GM12872 (cell line): Measurements from ENCODE around the gene RAB44.

Source experiments
- CTCF ChIP-seq: IDR thresholded peaks from 3 replicates; pipeline ENCODE4 v1.5.1; 2011; ENCODE audit warnings: low read depth, mild to moderate bottlenecking, low read length, moderate library complexity; ENCODE audit not compliant: insufficient read depth

The RAB44 gene

GRCh38 chr6:36717871-36718540 is 20.4 kb downstream of the RAB44 start:
- TF ChIP-seq CTCF = no peak

DNA sequence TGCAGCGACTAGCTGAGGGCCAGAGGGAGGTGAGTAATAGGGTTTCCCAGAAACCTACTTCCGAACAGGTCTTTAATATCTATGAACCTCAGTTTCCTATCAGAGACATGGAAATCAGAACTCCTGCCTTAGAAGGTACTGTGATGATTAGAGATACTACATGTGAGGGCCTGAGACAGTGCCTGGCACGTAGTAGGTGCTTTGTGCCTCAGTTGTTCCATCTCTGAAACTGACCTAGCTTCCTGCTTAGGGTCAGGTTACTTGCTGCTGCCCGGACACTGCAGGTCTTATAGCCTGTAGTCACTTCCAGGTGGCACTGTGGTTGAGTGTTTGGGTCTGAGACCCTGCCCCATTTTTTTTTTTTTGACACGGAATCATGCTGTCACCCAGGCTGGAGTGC is 20.9 kb downstream of the RAB44 start:
- no peak for TF ChIP-seq CTCF

DNA sequence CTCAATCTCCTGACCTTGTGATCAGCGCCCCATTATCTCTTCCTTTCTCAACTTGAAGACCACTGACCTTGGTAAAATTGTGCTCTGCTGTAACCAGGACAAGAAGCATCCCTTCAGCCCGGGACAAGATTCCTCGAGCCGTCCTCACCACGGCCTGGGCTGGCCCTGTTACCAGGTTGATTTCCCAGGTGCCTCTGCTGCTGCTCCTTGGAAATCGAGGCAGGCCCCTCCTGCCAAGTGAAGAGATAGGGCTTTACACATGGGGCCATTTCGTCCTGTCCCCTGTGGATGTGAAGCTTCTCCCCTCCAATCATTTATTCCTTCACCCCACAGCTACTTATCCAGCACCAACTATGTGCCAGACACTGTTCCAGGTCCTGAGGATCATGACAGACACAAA is 21.5 kb downstream of the RAB44 start:
- no peak for TF ChIP-seq CTCF

- TF ChIP-seq CTCF = no peak
Observed at GRCh38 chr6:36720251-36721141, 22.9 kb downstream of the RAB44 start.

DNA sequence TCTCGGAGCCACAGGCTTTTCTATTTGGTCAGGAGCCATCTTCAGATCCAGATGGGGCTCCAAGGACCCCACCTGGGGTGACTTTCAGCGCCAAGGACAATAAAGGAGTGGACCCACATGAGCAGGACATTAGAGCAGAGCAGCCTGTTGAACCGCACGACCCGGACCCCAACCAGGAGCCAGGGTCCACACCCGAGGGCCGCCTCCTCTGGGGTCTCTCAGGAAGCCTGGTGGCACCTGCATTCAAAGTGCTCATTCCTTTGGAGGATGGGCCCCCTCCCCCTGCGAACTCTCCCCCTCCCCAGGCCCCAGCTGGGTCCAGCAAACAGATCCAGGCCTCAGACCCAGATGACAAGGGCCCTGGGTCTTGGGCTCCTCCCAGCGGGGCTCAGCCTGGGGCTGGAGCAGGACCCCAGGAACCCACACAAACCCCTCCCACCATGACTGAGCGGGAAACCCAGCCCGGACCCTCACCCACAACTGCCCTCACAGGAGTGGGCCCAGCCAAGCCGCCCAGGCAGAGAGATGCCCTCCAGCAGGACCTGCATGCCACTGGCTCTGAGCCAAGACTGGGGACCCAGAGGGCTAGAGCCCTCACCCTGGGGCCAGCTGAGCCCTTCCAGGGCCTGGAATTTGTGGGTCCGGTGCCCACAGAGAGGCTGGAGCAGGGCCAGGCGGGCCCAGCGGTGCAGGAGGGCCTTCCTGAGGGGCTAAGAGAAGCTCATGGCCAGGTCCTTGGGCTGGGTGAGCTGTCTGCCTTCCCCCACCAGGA is 23.9 kb downstream of the RAB44 start:
- no peak for TF ChIP-seq CTCF

GRCh38 chr6:36722365-36722764 is 24.7 kb downstream of the RAB44 start:
- no peak for TF ChIP-seq CTCF

- no peak for TF ChIP-seq CTCF
Observed at GRCh38 chr6:36722879-36723278, 25.3 kb downstream of the RAB44 start.
